Hematopoietic multipotent progenitor cell treated with erythropoietin and hydrocortisone succinate and interleukin-3 and kit ligand, for 8 days (in vitro differentiated cells): ENCODE data around the gene CAPN12.
A peak's percentile ranks its signal among the peaks of the same experiment; 100 is the strongest.

Source experiments
- DNase-seq: peaks from one replicate; pipeline ENCODE4 v3.0.0-alpha.2; 2015

The CAPN12 gene

GRCh38 chr19:38709671-38710415, 34.4 kb downstream of the CAPN12 start:
- no peak for DNase-seq

- DNase-seq, result no peak
Measured at GRCh38 chr19:38709119-38709518, 35.2 kb downstream of the CAPN12 start.

GRCh38 chr19:38708413-38709024, 35.8 kb downstream of the CAPN12 start:
- no peak for DNase-seq

GRCh38 chr19:38707512-38708114, 36.7 kb downstream of the CAPN12 start:
- DNase-seq, result no peak

GRCh38 chr19:38706792-38707511, 37.3 kb downstream of the CAPN12 start:
- no peak for DNase-seq

- no peak for DNase-seq
Measured at GRCh38 chr19:38705197-38706019, 38.9 kb downstream of the CAPN12 start.

- DNase-seq, result no peak
Measured at GRCh38 chr19:38704488-38705026, 39.7 kb downstream of the CAPN12 start.

- DNase-seq, result no peak
Measured at GRCh38 chr19:38703509-38703908, 40.8 kb downstream of the CAPN12 start.

GRCh38 chr19:38702278-38702677, 42.0 kb downstream of the CAPN12 start:
- no peak for DNase-seq

- DNase-seq, result no peak
Measured at GRCh38 chr19:38701455-38702063, 42.7 kb downstream of the CAPN12 start.

GRCh38 chr19:38700902-38701454, 43.3 kb downstream of the CAPN12 start:
- no peak for DNase-seq

- DNase-seq, result no peak
Measured at GRCh38 chr19:38700350-38700901, 43.8 kb downstream of the CAPN12 start.

GRCh38 chr19:38699647-38700349, 44.5 kb downstream of the CAPN12 start:
- no peak for DNase-seq

- peak; percentile 65 for DNase-seq
Measured at GRCh38 chr19:38699027-38699346, 45.3 kb downstream of the CAPN12 start.

GRCh38 chr19:38698225-38699026, 45.8 kb downstream of the CAPN12 start:
- no peak for DNase-seq

- DNase-seq, result no peak
Measured at GRCh38 chr19:38697641-38698071, 46.6 kb downstream of the CAPN12 start.

- DNase-seq, result no peak
Measured at GRCh38 chr19:38697197-38697596, 47.1 kb downstream of the CAPN12 start.

GRCh38 chr19:38696729-38697055, 47.6 kb downstream of the CAPN12 start:
- DNase-seq, result no peak

- DNase-seq, result no peak
Measured at GRCh38 chr19:38695832-38696728, 48.2 kb downstream of the CAPN12 start.
